GM19025 (cell line): ENCODE measurements around the gene CRAMP1.

ENCODE experiments used
- ATAC-seq: cut with Tn5 transposase; IDR thresholded peaks from one replicate; pipeline ENCODE4 v1.9.1; 2021; ENCODE audit warnings: mild to moderate bottlenecking, low read depth, moderate library complexity; ENCODE audit not compliant: unreplicated experiment

The CRAMP1 gene

GRCh38 chr16:1597154-1597553, 15.0 kb upstream of the CRAMP1 start:
- no peak for ATAC-seq

GRCh38 chr16:1601031-1601430, 11.1 kb upstream of the CRAMP1 start:
- no peak for ATAC-seq

- ATAC-seq = no peak
Observed at GRCh38 chr16:1601489-1601888, 10.7 kb upstream of the CRAMP1 start.

- ATAC-seq = no peak
Observed at GRCh38 chr16:1602285-1602684, 9.9 kb upstream of the CRAMP1 start.

GRCh38 chr16:1606774-1607173, 5.4 kb upstream of the CRAMP1 start:
- no peak for ATAC-seq

GRCh38 chr16:1607971-1608370, 4.2 kb upstream of the CRAMP1 start:
- ATAC-seq = no peak

GRCh38 chr16:1610071-1610898, 1.9 kb upstream of the CRAMP1 start:
- ATAC-seq = no peak

- no peak for ATAC-seq
Observed at GRCh38 chr16:1610899-1611632, 1.1 kb upstream of the CRAMP1 start.

- ATAC-seq = no peak
Observed at GRCh38 chr16:1613211-1613622, 1.1 kb downstream of the CRAMP1 start.

GRCh38 chr16:1613728-1614455, 1.7 kb downstream of the CRAMP1 start:
- no peak for ATAC-seq

- ATAC-seq = no peak
Observed at GRCh38 chr16:1614456-1615102, 2.4 kb downstream of the CRAMP1 start.

GRCh38 chr16:1615761-1616160, 3.6 kb downstream of the CRAMP1 start:
- no peak for ATAC-seq

GRCh38 chr16:1619976-1620375, 7.8 kb downstream of the CRAMP1 start:
- ATAC-seq = no peak

GRCh38 chr16:1620391-1620790, 8.2 kb downstream of the CRAMP1 start:
- ATAC-seq = peak; percentile 48

GRCh38 chr16:1621851-1622250, 9.7 kb downstream of the CRAMP1 start:
- no peak for ATAC-seq

GRCh38 chr16:1626327-1626726, 14.2 kb downstream of the CRAMP1 start:
- no peak for ATAC-seq

- ATAC-seq = no peak
Observed at GRCh38 chr16:1626776-1627175, 14.6 kb downstream of the CRAMP1 start.

GRCh38 chr16:1630450-1631213, 18.5 kb downstream of the CRAMP1 start:
- ATAC-seq = no peak

GRCh38 chr16:1631230-1631629, 19.1 kb downstream of the CRAMP1 start:
- no peak for ATAC-seq
